ENCODE results near the gene MRPL43. TPM values are rescaled to one million over a fixed set of nuclear protein-coding genes. Genes with fewer than 3 reads are reported as not detected.

MRPL43 gene
- total and polyA plus RNA-seq, 2 experiments from 2014 or later, result 60.1 to 112 TPM

- peaks cover 20% of the 10 kb centered on the region for H3K4me1 ChIP-seq (ENCODE audit: insufficient read depth)
- H3K27ac ChIP-seq, result no peak overlapping the region
- no peaks in the 10 kb centered on the region for H3K79me2 ChIP-seq
- H3K4me3 ChIP-seq, result no peak overlapping the region
- no peaks in the 10 kb centered on the region for H4K20me1 ChIP-seq (ENCODE audit: insufficient read depth, poor library complexity, severe bottlenecking)
- DNase-seq (ENCODE audit: low spot score), result no peak
- H3K9me2 ChIP-seq (replicated peaks; ENCODE audit: insufficient read depth), result no peaks in the 10 kb centered on the region
- no peaks in the 10 kb centered on the region for H3K36me3 ChIP-seq (replicated peaks; ENCODE audit: insufficient read depth, low read depth)
- TF ChIP-seq EZH2phosphoT487 (IDR thresholded peaks at IDR 0.05; ENCODE audit: low read depth, severe bottlenecking, unreplicated experiment) (no peak), EZH2 (IDR thresholded peaks at IDR 0.05; ENCODE audit: borderline replicate concordance) (no peak), CTCF (IDR thresholded peaks at IDR 0.05; ENCODE audit: poor library complexity) (no peak)
- no peaks in the 10 kb centered on the region for H3K9me3 ChIP-seq (ENCODE audit: low read depth)
- no peak overlapping the region for H3K4me2 ChIP-seq
- no peaks in the 10 kb centered on the region for H3K27me3 ChIP-seq
- 88% methylated on average over 11 of the region's 15 CpGs for WGBS (ENCODE audit: low lambda C conversion rate, missing lambda C conversion rate)
- no peak overlapping the region for H2AFZ ChIP-seq
These were observed 35.8 kb upstream of the MRPL43 start for GRCh38 chr10:101022967-101023705.

GRCh38 chr10:101021692-101022251, 34.5 kb upstream of the MRPL43 start:
- Histone ChIP-seq H3K27ac (no peak overlapping the region), H3K9me2 (replicated peaks; ENCODE audit: insufficient read depth) (no peaks in the 10 kb centered on the region), H3K27me3 (peaks cover 4% of the 10 kb centered on the region), H3K4me2 (no peak overlapping the region), H3K4me1 (ENCODE audit: insufficient read depth) (peaks cover 14% of the 10 kb centered on the region), H3K9me3 (ENCODE audit: low read depth) (no peaks in the 10 kb centered on the region), H2AFZ (no peak overlapping the region), H3K79me2 (no peaks in the 10 kb centered on the region), H4K20me1 (ENCODE audit: insufficient read depth, poor library complexity, severe bottlenecking) (no peaks in the 10 kb centered on the region), H3K4me3 (no peak overlapping the region), H3K36me3 (replicated peaks; ENCODE audit: insufficient read depth, low read depth) (no peaks in the 10 kb centered on the region)
- 93% methylated on average over 10 of the region's 11 CpGs for WGBS (ENCODE audit: low lambda C conversion rate, missing lambda C conversion rate)
- no peak for TF ChIP-seq CTCF (IDR thresholded peaks at IDR 0.05; ENCODE audit: poor library complexity)
- no peak for TF ChIP-seq EZH2phosphoT487 (IDR thresholded peaks at IDR 0.05; ENCODE audit: low read depth, severe bottlenecking, unreplicated experiment)
- no peak for TF ChIP-seq EZH2 (IDR thresholded peaks at IDR 0.05; ENCODE audit: borderline replicate concordance)
- DNase-seq (ENCODE audit: low spot score), result no peak

GRCh38 chr10:101021239-101021638, 33.9 kb upstream of the MRPL43 start:
- no peak overlapping the region for H3K4me3 ChIP-seq
- 82% methylated on average over 4 of the region's 4 CpGs for WGBS (ENCODE audit: low lambda C conversion rate, missing lambda C conversion rate)
- TF ChIP-seq EZH2 (IDR thresholded peaks at IDR 0.05; ENCODE audit: borderline replicate concordance) (no peak), EZH2phosphoT487 (IDR thresholded peaks at IDR 0.05; ENCODE audit: low read depth, severe bottlenecking, unreplicated experiment) (no peak), CTCF (IDR thresholded peaks at IDR 0.05; ENCODE audit: poor library complexity) (no peak)
- no peaks in the 10 kb centered on the region for H3K36me3 ChIP-seq (replicated peaks; ENCODE audit: insufficient read depth, low read depth)
- no peak overlapping the region for H3K27ac ChIP-seq
- no peak overlapping the region for H3K4me2 ChIP-seq
- H3K9me3 ChIP-seq (ENCODE audit: low read depth), result no peaks in the 10 kb centered on the region
- no peak overlapping the region for H2AFZ ChIP-seq
- peaks cover 4% of the 10 kb centered on the region for H3K27me3 ChIP-seq
- H3K4me1 ChIP-seq (ENCODE audit: insufficient read depth), result peaks cover 9% of the 10 kb centered on the region
- H4K20me1 ChIP-seq (ENCODE audit: insufficient read depth, poor library complexity, severe bottlenecking), result no peaks in the 10 kb centered on the region
- H3K79me2 ChIP-seq, result no peaks in the 10 kb centered on the region
- no peaks in the 10 kb centered on the region for H3K9me2 ChIP-seq (replicated peaks; ENCODE audit: insufficient read depth)
- no peak for DNase-seq (ENCODE audit: low spot score)

All from hepatocyte (in vitro differentiated cells).